Fibroblast of pulmonary artery (primary cell): ENCODE data around the gene ZSCAN1.

Source experiments
- DNase-seq: peaks from one replicate; pipeline ENCODE4 v3.0.0-alpha.2; 2010; ENCODE audit warnings: low read depth
- H3K4me3 ChIP-seq: replicated peaks from 2 replicates; pipeline ENCODE4 v1.5.1; 2011; ENCODE audit warnings: low read depth, mild to moderate bottlenecking, control low read depth, low read length, moderate library complexity
- TF ChIP-seq, protein P1 (sequence below): IDR thresholded peaks from 2 replicates; pipeline ENCODE4 v1.5.1; 2011; ENCODE audit warnings: mild to moderate bottlenecking, control low read depth, low read length, inconsistent platforms; ENCODE audit errors: missing control alignments

ZSCAN1 gene, protein sequence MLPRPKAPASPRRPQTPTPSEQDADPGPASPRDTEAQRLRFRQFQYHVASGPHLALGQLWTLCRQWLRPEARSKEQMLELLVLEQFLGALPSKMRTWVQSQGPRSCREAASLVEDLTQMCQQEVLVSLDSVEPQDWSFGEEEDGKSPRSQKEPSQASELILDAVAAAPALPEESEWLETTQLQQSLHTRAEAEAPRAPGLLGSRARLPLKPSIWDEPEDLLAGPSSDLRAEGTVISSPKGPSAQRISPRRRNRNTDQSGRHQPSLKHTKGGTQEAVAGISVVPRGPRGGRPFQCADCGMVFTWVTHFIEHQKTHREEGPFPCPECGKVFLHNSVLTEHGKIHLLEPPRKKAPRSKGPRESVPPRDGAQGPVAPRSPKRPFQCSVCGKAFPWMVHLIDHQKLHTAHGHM

DNA sequence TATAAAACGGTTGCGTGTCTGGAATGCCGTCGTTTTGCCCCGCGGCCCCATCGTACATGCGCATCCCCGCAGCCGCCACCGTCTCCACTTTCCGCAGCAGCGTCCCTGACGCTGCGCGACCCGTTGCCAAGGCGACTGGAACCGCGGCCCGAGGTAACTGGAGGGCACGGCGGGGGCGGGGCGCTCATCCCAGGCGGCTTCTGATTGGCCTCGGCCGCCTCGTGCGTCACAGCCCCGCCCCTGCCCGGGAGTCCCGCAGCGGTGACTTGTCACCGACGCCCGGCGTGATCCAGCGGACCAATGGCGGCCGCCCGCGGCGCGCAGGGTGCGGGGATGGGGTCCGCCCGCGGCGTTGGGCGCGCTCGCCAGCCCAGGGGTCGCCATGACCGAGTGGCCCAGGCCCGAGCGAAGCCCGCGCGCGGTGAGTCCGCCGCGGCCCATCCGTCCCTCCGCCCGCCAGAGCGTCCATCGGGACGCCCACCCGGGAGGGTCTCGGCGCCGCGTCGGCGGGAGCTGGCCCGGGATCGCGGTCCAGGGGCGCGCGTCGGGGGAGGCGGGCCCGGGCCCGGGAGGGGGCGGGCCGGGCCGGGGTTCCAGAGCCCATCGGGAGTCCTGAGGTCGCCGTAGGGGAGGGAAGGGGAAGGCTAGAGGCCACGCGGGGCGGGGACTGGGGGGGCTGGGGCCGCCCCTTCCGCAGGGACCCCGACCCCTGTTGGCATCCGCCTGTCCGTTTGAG, at the start of gene ZSCAN1:
Gene ZSCAN1, plus strand, starts transcription at position 285 of the 736 bp plus-strand sequence. CDS start 3,812 bp downstream, outside the sequence.
- DNase-seq = peak; percentile 49
- TF ChIP-seq, protein P1, sequence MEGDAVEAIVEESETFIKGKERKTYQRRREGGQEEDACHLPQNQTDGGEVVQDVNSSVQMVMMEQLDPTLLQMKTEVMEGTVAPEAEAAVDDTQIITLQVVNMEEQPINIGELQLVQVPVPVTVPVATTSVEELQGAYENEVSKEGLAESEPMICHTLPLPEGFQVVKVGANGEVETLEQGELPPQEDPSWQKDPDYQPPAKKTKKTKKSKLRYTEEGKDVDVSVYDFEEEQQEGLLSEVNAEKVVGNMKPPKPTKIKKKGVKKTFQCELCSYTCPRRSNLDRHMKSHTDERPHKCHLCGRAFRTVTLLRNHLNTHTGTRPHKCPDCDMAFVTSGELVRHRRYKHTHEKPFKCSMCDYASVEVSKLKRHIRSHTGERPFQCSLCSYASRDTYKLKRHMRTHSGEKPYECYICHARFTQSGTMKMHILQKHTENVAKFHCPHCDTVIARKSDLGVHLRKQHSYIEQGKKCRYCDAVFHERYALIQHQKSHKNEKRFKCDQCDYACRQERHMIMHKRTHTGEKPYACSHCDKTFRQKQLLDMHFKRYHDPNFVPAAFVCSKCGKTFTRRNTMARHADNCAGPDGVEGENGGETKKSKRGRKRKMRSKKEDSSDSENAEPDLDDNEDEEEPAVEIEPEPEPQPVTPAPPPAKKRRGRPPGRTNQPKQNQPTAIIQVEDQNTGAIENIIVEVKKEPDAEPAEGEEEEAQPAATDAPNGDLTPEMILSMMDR = no peak

DNA sequence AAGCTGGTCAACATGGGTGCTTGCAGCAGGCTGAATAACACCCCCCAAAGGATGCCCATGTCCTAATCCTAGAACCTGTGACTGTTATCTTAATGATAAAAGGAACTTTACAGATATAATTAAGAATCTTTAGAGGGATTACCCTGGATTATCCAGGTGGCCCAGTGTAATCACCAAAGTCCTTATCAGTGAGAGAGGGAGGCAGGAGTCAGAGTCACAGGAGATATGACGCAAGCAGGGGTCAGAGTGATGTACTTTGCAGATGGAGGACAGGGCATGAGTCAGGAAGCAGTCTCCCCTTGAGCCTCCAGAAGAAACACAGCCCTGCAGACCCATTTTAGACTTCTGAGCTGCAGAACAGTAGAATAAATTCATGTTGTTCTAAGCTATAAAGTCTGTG, 41.0 kb upstream of the ZSCAN1 start:
- TF ChIP-seq, protein P1 = no peak
- no peak for DNase-seq
- no peak overlapping the region for H3K4me3 ChIP-seq

More for the DNA sequence above, at the start of gene ZSCAN1:
- H3K4me3 ChIP-seq = peak within 1 kb of the TSS; percentile 10

DNA sequence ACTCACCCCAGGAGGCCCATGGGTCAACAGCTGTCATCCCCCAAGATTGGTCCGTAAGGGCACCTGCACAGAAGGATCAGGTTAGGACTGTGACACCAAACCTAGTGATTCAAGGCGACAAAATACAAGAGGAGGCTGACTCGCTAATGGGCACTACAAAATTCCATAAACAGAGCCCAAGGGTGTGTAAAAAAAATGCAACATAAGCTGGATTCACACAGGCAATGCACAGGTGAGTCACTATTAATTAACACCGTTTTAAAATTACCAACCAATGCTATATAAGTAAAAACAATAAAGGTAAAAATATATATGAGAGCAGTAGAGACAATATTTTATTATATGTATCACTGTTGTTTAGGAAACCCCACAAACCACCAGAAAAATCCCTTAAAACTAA, 33.1 kb upstream of the ZSCAN1 start:
- no peak for DNase-seq
- no peak overlapping the region for H3K4me3 ChIP-seq
- TF ChIP-seq, protein P1 = no peak

DNA sequence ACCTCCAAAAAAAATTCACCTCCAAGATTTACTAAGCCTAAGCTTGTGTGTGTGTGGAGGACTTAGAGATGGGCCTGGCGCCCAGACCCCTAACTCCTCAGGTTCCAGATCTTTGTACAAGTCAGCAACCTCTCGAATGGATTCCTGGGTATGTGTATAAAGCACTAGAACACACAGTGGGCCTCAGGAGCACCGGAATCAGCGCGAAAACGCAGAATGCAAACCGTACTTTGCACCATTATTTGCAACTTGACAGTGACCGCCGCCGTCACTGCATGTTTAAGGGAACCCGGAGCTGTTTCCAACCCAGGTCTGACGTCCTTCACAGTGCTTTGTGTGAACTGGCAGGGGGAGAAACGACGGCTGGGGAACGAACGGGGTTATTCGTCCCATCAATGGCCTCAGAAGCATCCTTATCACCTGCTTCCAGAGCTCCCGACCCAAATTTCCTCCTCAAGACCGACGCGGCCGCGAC, 31.9 kb upstream of the ZSCAN1 start:
- peak overlapping the region; percentile 87 for H3K4me3 ChIP-seq
- TF ChIP-seq, protein P1 = no peak
- peak; percentile 26 for DNase-seq

DNA sequence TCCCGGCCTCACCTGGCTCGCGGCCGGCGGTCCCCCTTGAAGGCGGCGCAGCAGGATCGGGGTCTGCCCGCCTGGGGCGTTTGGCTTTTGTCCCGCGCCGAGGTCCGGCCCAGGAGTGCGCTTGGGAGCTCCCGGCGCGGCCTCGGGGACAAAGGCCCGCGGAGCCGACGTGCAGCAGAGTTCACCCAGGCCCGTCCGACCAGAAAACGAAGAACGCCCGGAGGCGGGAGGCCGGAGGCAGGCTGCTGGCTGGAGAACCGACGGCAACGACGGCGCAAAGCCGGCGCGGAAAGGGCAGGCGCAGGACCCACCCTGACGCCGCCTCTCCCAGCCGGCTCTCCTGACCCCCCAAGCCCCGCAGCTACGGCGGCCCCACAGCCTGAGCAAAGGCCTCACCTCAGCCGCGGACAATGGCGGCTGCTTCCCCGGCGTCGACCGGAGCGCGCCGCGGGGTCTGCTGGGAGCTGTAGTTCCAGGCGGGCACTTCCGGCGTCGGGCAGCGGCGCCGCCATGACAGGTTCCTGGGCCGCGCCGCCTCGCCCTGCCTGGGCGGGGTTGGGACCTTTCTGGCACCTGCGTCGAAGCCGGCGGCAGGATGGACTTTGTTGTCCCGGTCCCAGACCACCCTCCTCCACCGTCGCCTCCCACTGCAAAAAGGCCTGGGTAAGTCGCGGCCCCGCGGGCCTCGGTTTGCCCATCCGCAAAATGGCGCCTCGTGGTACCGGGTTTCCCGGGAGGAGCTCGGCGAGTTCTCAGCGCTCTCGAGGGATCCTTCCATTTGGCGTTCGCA, 31.2 kb upstream of the ZSCAN1 start, which contains the start of gene ZNF606:
Gene ZNF606, minus strand, starts transcription at position 437 of the 790 bp plus-strand sequence. CDS start 1,501 bp downstream, outside the sequence.
- TF ChIP-seq, protein P1 = no peak
- DNase-seq = peak; percentile 89
- peak within 1 kb of the TSS; percentile 87 for H3K4me3 ChIP-seq

DNA sequence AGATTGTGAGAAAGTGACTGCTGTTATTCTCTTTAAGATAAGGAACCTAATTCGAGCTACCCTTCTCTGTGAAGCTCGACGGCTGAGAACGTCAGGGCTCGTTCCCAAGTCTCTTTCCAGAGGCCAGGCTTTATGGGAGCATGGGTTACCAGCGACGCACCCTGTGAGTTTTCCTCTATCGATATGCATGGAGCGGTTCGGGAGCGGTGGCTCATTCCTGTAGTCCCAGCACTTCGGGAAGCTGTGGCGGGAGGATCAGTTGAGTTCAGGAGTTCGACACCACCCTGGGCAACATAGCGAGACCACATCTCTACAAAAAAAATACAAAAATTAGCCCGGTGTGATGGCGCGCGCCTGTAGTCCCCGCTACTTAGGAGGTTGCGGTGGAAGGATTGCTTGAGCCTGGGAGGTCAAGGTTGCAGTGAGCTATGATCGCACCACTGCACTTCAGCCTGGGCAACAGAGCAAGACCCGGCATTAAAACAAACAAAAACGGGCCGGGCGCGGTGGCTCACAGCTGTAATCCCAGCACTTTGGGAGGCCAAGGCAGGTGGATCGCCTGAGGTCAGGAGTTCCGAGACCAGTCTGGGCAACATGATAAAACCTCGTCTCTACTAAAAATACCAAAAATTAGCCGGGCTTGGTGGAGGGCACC, 30.5 kb upstream of the ZSCAN1 start:
- DNase-seq = no peak
- TF ChIP-seq, protein P1 = no peak
- peak overlapping the region; percentile 87 for H3K4me3 ChIP-seq
